Cerebellar cortex (tissue), 1 donor: ENCODE results near the gene FBXW8.

Source experiments
- DNase-seq: peaks from one replicate; pipeline ENCODE4 v3.0.0-alpha.2; 2015; ENCODE audit warnings: low spot score

The FBXW8 gene

GRCh38 chr12:116887244-116887643 lies 23.5 kb upstream of the FBXW8 start:
- no peak for DNase-seq

- DNase-seq, result no peak
These were observed 22.9 kb upstream of the FBXW8 start for GRCh38 chr12:116887897-116888296.

GRCh38 chr12:116890330-116890729 lies 20.4 kb upstream of the FBXW8 start:
- no peak for DNase-seq

- DNase-seq, result no peak
These were observed 19.7 kb upstream of the FBXW8 start for GRCh38 chr12:116891019-116891418.

DNA sequence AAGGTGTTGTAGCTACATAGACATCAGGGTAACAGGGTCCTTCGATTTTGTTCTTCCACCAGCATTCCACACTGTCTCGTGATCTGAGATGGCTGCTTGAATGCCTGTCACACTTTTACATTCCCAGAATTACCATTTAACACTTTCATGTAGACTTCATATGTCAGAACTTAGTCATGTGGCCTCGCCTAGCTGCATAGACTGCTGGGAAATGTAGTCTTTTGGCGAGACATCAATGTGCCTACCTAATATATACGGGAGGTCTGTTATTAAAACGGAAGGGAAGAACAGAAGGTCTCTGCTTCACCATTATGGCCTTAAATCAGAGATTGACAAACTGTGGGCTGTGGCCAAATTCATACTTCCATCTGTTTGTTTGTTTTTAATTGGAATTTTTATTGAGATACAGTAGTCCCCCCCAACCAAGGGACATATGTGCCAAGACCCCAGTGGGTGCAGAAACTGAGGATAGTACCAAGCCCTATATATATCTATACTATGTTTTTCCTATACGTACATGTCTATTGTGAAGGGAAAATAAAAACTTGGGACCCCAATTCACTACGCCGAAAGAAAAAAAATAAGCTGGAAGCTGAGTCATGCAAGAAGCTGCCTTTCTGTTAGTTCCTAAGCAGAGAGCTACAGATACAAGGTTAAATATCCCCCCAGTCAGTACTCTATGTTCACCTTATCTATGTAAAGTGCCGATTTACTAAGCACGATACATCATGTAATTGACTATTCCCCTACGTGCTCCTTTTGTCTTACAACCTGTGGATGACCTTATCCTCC lies 18.2 kb upstream of the FBXW8 start:
- no peak for DNase-seq

DNA sequence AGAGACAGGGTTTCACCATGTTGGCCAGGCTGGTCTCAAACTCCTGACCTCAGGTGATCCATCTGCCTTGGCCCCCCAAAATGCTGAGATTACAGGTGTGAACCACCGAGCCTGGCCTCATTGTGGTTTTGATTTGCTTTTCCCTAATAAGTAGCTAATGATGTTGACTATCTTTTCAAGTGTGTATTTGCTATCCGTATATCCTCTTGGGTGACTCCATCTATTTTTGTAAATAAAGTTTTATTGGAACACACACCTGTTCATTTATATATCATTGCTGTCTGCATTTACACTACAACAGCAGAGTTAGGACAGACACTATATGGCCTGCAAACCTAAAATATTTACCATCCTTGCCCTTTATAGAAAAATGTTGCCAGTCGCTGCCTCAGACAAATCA lies 15.8 kb upstream of the FBXW8 start:
- no peak for DNase-seq

- DNase-seq, result no peak
These were observed 14.3 kb upstream of the FBXW8 start for GRCh38 chr12:116896411-116896924.

- DNase-seq, result no peak
These were observed 13.3 kb upstream of the FBXW8 start for GRCh38 chr12:116897476-116897875.

- no peak for DNase-seq
These were observed 12.1 kb upstream of the FBXW8 start for GRCh38 chr12:116898669-116899068.

GRCh38 chr12:116901612-116902011 lies 9.1 kb upstream of the FBXW8 start:
- DNase-seq, result no peak

DNA sequence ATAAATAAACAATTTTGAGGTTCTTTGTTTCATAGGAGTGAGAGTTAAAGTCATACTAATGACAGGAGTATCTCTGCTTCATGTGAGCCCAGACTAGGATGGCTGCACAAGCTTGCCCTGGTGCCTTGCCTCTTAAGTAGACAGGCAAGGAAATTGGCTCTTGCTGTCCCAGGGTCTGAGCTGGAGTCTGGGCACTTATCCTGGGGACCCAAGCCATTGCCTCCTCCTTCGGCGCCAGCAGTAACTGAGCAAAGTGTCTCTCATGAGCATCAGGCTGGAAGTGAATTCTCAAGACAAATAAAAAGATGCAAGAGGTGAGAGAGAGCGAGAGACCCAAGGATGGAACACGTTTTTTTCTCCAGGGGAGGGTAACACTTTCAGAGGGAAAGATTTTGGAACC lies 6.9 kb upstream of the FBXW8 start:
- no peak for DNase-seq

DNA sequence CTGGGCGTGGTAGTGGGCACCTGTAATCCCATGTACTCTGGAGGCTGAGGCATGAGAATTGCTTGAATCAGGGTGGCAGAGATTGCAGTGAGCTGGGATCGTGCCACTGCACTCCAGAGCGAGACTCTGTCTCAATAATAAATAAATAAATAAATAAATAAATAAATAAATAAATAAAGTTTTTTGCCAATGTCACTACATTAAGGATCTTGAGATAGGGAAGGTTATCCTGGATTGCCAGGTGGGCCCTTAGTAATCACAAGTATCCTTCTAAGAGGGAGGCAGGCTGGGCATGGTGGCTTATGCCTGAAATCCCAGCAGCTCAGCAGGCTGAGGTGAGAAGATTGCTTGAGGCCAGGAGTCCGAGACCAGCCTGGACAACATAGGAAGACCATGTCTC lies 4.5 kb upstream of the FBXW8 start:
- DNase-seq, result no peak

DNA sequence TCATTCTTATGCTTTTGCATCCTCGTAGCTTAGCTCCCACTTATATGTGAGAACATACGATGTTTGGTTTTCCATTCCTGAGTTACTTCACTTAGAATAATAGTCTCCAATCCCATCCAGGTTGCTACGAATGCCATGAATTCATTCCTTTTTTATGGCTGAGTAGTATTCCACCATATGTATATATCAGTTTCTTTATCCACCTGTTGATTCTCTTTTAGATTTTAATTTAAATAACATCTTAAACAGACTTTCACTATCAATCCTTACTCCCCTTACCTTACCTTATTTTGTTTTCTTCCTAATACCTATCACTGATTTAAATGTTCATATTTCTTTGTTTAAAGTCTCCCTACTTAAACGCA lies 488 bp upstream of the FBXW8 start:
- no peak for DNase-seq

GRCh38 chr12:116915326-116915725 lies 4.6 kb downstream of the FBXW8 start:
- no peak for DNase-seq

GRCh38 chr12:116916122-116916521 lies 5.4 kb downstream of the FBXW8 start:
- DNase-seq, result no peak

DNA sequence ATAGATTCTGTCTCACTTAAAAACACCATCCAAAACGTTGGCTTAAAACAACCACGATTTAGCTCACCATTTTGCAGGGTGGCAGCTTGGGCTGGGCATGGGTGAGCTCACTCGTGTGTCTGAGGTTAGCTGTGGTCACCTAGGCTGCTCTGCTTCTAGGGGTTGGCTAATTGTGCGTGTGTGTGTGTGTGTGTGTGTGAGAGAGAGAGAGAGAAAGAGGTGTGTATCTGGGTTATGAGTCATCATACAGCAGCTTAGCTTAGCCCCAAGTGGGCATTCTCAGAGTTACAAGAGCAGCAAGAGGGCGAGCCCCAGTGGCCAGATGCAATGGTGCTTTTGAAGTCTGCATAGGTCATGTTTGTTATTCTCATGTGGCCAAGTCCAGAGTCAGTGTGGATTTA lies 6.0 kb downstream of the FBXW8 start:
- DNase-seq, result no peak

- DNase-seq, result no peak
These were observed 7.7 kb downstream of the FBXW8 start for GRCh38 chr12:116918464-116918863.

DNA sequence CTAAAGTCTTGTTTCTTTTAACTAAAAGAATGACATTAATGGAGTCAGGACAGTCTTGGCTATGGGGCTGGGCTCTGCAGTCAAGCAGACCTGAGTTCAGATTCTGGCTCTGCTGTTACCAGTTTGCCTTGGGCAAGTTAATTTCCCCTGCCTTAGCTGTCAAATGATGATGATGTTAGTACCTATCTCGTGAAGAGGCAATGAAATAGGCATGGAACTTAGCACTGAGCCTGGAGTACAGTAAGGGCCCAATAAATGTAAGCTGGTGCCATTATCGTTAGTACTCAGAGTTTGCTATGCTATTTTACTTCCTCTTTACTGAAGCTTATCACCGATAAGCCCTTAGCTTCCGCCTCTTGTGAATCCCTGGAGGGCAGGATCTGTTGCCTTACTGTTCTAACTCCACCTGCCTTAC lies 8.5 kb downstream of the FBXW8 start:
- no peak for DNase-seq

DNA sequence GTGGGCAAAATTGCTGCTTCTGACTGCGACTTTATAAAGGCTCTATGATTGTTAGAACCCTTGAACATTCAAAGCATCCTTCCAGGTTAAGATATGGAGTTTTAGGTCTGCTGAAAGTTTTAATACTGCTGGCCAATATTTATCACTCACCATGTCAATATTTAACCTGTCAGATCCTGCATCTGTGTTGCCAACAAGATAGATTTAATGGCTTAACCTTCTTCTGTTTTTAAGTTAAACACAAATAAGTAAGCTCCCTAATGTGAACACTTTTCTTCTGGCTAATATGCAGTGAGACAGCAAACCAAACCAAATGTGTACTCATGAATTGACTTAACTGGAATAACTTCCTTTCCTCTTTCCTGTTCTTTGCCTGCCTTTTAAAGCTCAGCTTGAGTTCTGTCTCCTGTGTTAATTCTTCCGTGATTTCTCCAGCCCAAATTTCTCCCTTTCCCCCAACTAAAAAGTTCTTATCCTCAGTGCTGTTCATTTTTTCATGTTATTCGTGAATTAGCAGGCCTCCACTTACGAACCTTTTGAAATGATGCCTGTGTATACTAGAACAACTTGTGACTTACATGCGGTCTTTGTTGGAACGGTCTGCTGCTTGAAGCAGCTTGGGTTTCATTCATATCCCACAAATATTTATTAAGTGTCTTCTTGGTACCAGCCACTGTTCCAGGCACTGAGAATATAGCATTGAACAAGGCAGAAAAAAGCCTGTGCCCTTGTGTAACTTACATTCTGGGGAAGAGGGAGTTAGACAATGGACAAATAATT lies 9.1 kb downstream of the FBXW8 start:
- no peak for DNase-seq

DNA sequence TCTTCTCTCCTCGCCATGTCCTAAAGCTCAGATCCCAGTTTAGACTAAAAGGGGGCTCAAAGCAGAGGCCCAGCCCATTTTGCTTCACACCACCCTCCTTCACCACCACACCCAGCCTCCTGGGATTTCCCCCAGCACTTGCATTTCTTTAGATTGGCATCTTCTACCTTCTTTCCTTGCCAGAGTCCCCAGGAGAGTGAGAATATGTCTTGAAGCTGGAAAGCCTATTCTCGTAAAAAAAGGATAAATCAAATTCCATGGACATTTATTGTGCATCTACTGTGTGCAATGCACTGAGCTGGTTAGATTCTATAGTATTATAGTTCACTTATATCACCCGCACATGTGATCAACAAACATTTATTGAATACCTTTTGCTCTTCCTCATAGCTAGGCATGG lies 10.2 kb downstream of the FBXW8 start:
- DNase-seq, result no peak

DNA sequence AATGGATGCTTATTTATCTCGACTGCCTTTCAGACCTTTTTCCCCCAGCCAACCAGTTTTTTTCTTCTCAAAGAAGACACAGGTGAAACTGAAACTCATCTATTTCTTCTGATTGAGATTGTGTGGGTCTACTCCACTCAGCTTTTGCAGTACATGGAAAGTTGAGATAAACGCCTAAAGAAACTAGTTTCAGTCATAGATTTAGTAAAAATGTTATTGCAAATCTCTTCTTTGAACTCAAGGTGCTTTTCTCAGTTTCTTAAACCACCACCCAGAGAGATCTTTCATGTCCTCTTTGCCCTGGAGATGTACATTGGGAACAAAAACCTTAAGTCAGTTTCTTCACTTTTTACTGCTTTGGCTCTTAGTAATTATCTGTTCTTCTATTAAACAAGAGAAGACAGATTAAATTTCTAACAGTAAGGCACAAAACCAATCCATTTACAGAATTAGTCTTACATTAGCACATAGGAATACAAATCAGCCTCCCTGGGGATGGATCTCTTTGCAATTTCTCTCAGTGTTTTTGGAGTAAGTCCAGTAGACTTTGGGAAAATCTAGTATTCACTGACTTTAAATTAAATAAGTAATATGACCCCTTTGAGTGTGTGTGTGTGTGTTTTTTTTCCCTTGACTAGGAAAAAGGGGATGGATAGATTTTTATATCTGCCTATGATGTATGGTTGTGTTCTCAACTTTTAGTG lies 11.6 kb downstream of the FBXW8 start:
- no peak for DNase-seq

DNA sequence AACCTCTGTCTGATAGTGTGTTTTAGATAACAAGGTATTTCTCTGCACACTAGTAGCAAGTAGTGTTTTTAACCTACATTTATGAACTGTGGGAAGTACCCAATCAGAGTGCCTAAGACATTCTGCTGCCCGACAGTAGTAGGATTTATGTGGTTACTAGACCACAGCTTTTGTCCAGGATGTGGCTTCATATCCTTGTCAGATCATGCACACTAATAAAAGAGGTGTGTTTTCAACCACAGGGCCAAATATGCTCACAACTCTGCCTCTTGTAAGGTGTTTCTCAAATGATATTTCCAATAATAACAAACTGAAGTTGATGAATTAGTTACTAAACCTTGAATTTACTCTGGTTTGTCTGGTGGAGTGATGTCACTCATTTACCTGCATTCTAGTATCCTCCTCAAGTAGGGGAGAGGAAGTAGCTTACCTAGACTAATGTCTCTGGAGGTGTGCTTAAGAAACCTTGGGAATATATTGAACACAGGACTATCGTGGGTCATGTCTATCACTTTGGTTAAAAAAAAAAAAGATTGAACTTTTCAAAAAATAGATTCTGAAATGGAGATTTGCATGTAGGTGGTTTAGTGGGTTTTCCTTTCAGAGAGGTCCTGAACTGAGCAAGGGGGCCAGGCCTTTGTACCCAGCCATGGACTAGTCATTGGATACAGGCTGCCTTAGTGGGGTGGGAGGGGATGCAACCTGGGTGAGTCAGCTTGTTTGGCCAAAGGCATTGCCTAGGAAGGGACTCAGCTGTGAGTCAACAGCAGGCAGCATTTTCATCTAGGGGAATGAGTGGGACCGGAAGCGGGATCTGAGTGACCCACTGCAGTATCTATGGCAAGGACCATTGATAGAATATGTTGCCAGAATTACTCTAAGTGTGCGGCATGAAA lies 14.1 kb downstream of the FBXW8 start:
- DNase-seq, result no peak
